SK-N-SH (cell line): ENCODE results near the gene WDR64. TPM values are rescaled to one million over a fixed set of nuclear protein-coding genes. Genes with fewer than 3 reads are reported as not detected.

Source experiments
- CTCF ChIA-PET: fragments of 300-600, 350-600 bp; formaldehyde crosslinking; extraction: SDS; loops from one replicate; lab custom pipeline; 2021; lab: Yijun Ruan, JAX
- POLR2A ChIA-PET: fragments of 350-600 bp; sonication (Branson Sonifier 250); formaldehyde crosslinking; extraction: SDS; loops from one replicate; lab custom pipeline; 2020; ENCODE audit warnings: antibody characterized with exemption, inconsistent platforms; lab: Yijun Ruan, JAX
- DNase-seq: peaks from one replicate; pipeline ENCODE4 v3.0.0; 2012
- H2AFZ ChIP-seq: fragments of 200-600 bp; sonication (generic); 2 replicates; pipeline ENCODE4 v1.8.1; 2016; ENCODE audit warnings: antibody characterized with exemption, mild to moderate bottlenecking, low read depth
- H3F3A ChIP-seq: fragments of 200-600 bp; sonication (generic); replicated peaks from 2 replicates; pipeline ENCODE3; 2016; ENCODE audit warnings: antibody characterized with exemption, mild to moderate bottlenecking; ENCODE audit not compliant: insufficient read depth
- H3K27ac ChIP-seq, 2 experiments: fragments of 200-500 bp in 1 of 2; fragments of 200-600 bp in 1 of 2; sonication (Bioruptor generic) in 1 of 2; sonication (generic), shearing (Covaris generic) in 1 of 2; 2 replicates each; pipeline versions ENCODE4 v1.5.1 to v1.6.1; 2014 to 2016; ENCODE audit warnings: low read depth in 2 of 2, inconsistent platforms in 1 of 2, low read length in 1 of 2, mild to moderate bottlenecking in 1 of 2, mixed read lengths in 1 of 2
- H3K27me3 ChIP-seq: fragments of 200-600 bp; sonication (generic), shearing (Covaris generic); 2 replicates; pipeline ENCODE4 v1.6.1; 2016; ENCODE audit warnings: mixed run types; ENCODE audit not compliant: insufficient read depth
- H3K36me3 ChIP-seq, 2 experiments: fragments of 200-500 bp in 1 of 2; fragments of 200-600 bp in 1 of 2; sonication (Bioruptor generic) in 1 of 2; sonication (generic) in 1 of 2; replicated peaks in 1 of 2; 2 replicates each; pipeline versions ENCODE3 to v1.5.1; 2014 to 2016; ENCODE audit warnings: low read length in 1 of 2, mild to moderate bottlenecking in 1 of 2; ENCODE audit not compliant: insufficient read depth in 2 of 2, control insufficient read depth in 1 of 2
- H3K4me1 ChIP-seq, 2 experiments: fragments of 200-500 bp in 1 of 2; fragments of 200-600 bp in 1 of 2; sonication (Bioruptor generic) in 1 of 2; sonication (generic), shearing (Covaris generic) in 1 of 2; 2 replicates each; pipeline versions ENCODE4 v1.5.1 to v1.6.1; 2014 to 2016; ENCODE audit warnings: low read depth in 1 of 2, low read length in 1 of 2, mixed run types in 1 of 2; ENCODE audit not compliant: insufficient read depth in 2 of 2, control insufficient read depth in 1 of 2
- H3K4me2 ChIP-seq: fragments of 200-600 bp; sonication (generic), shearing (Covaris generic); 2 replicates; pipeline ENCODE4 v1.6.1; 2017; ENCODE audit warnings: mixed run types
- H3K4me3 ChIP-seq, 2 experiments: fragments of 200-500 bp in 1 of 2; fragments of 200-600 bp in 1 of 2; sonication (Bioruptor generic) in 1 of 2; sonication (generic), shearing (Covaris generic) in 1 of 2; 2 replicates each; pipeline versions ENCODE4 v1.5.1 to v1.8.1; 2014 to 2016; ENCODE audit warnings: low read depth in 2 of 2, inconsistent platforms in 1 of 2, low read length in 1 of 2, mild to moderate bottlenecking in 1 of 2, mixed read lengths in 1 of 2, moderate library complexity in 1 of 2
- H3K79me2 ChIP-seq: fragments of 200-600 bp; sonication (generic); 2 replicates; pipeline ENCODE4 v1.8.1; 2017; ENCODE audit warnings: mild to moderate bottlenecking; ENCODE audit not compliant: insufficient read depth
- H3K9ac ChIP-seq: fragments of 200-600 bp; sonication (generic); 2 replicates; pipeline ENCODE4 v1.6.1; 2017; ENCODE audit warnings: mixed run types
- H3K9me2 ChIP-seq: fragments of 200-600 bp; sonication (generic); 2 replicates; pipeline ENCODE4 v1.6.1; 2017; ENCODE audit warnings: mixed run types
- H3K9me3 ChIP-seq: fragments of 200-600 bp; sonication (generic); 2 replicates; pipeline ENCODE4 v1.6.1; 2017; ENCODE audit warnings: mixed run types, mild to moderate bottlenecking, moderate library complexity
- H4K20me1 ChIP-seq: fragments of 200-600 bp; sonication (generic); 2 replicates; pipeline ENCODE4 v1.6.1; 2017; ENCODE audit warnings: mild to moderate bottlenecking, mixed run types; ENCODE audit not compliant: insufficient read depth
- ELF1 ChIP-seq: IDR thresholded peaks from 2 replicates; pipeline ENCODE4 v1.4.0; 2012
- JUND ChIP-seq: IDR thresholded peaks from 2 replicates; pipeline ENCODE4 v1.4.0; 2012
- MXI1 ChIP-seq: IDR thresholded peaks from 2 replicates; pipeline ENCODE4 v1.6.1; 2012; ENCODE audit warnings: mild to moderate bottlenecking, low read depth, low read length, improper control_type of control experiment
- NFIC ChIP-seq: IDR thresholded peaks from 2 replicates; pipeline ENCODE4 v1.4.0; 2012; ENCODE audit warnings: borderline replicate concordance
- RFX5 ChIP-seq: IDR thresholded peaks from 2 replicates; pipeline ENCODE4 v1.6.1; 2012; ENCODE audit warnings: mild to moderate bottlenecking, improper control_type of control experiment, low read length
- SMC3 ChIP-seq: IDR thresholded peaks from 2 replicates; pipeline ENCODE4 v1.6.1; 2012; ENCODE audit warnings: low read depth, low read length, improper control_type of control experiment
- YY1 ChIP-seq: IDR thresholded peaks from 2 replicates; pipeline ENCODE4 v1.4.0; 2012; ENCODE audit warnings: low read depth, mild to moderate bottlenecking
- WGBS: methylation state at CpG from one replicate; pipeline ENCODE4 v1.1.6; 2017; ENCODE audit warnings: low lambda C conversion rate; 5-methylcytosine and 5-hydroxymethylcytosine counted together
- polyA plus RNA-seq, 3 experiments: library from polyadenylated mRNA; depleted of rRNA; stranded (reverse); fragments of >200 nt; gene quantifications; 2 replicates each; pipeline ENCODE4 v1.2.3, GENCODE V29; 2012
- TF ChIP-seq, protein P1 (sequence below): IDR thresholded peaks from 2 replicates; pipeline ENCODE4 v1.4.0; 2012; ENCODE audit warnings: low read depth
- TF ChIP-seq, protein P2 (sequence below): fragments of 200-600 bp; sonication (generic); IDR thresholded peaks from 2 replicates; pipeline ENCODE4 v1.6.1; 2017; ENCODE audit warnings: antibody characterized with exemption, mild to moderate bottlenecking, moderate library complexity

WDR64 gene
- polyA plus RNA-seq, 1 of the 3 experiments (the other 2 are of a cell fraction) = not detected

DNA sequence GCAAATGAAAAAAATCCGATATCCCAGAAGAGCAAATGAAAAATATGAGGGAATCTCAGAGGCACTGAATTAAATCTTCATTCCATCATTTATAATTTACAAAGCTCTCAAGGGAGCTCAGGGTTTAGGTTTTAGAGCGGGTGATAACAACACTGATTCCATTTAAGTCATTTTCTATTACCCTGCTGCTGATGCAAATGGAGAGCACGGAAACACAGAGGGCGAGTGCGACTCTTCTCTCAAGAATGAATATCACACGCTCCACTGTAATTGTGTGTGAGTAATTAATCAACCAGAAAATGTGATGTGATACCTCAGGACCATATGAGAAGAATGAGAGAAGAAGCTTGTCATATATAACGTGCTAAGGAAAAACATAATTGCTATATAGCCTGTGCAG is 34.7 kb upstream of the WDR64 start (continued):
- no peak for TF ChIP-seq SMC3
- TF ChIP-seq YY1 = no peak
- no peak for TF ChIP-seq NFIC
- no peak for TF ChIP-seq MXI1
- no peak for TF ChIP-seq JUND

DNA sequence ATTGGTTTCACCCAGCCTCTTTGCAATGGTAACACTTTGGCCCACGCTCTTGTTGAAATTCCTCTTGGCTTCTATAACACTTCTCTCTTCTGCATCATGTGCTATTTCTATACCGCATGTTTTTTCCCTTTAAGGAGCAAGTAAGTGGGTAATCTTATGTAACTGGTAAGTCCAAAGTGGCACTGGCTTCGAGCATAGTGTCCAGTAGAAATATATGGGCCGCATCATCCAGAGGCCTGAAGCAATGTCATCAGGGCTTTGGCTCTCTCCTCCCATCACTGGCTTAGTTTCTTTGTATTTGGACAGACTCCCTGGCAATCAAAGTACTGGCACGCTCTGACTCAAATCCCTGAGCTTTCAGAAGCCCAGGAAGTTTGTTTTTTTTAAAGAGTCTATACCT is 29.4 kb upstream of the WDR64 start:
- ChIA-PET CTCF (interaction anchor here (1.1 to 3.1 kb wide), 2 partner anchors 12 to 212 kb away, joined by 5 to 12 read pairs; no protein-coding TSS in a partner anchor), POLR2A (no interaction called here)
- H2AFZ ChIP-seq = no peak overlapping the region
- H3F3A ChIP-seq = peaks cover 1% of the 10 kb centered on the region
- no peak overlapping the region for H3K4me2 ChIP-seq
- H3K36me3 ChIP-seq = peaks cover 0 to 2% of the 10 kb centered on the region in 2 experiments
- no peaks in the 10 kb centered on the region for H3K79me2 ChIP-seq
- H3K4me3 ChIP-seq = no peak overlapping the region
- no peaks in the 10 kb centered on the region for H3K27me3 ChIP-seq
- H4K20me1 ChIP-seq = no peaks in the 10 kb centered on the region
- no peaks in the 10 kb centered on the region for H3K9me3 ChIP-seq
- no peak overlapping the region for H3K27ac ChIP-seq
- no peak for DNase-seq
- H3K9me2 ChIP-seq = no peaks in the 10 kb centered on the region
- no peak overlapping the region for H3K9ac ChIP-seq
- H3K4me1 ChIP-seq = no peaks in the 10 kb centered on the region; a peak in 1 of 4 replicates
- TF ChIP-seq RFX5 (no peak), ELF1 (no peak)
- 93% methylated on average over 5 of the region's 5 CpGs for WGBS

DNA sequence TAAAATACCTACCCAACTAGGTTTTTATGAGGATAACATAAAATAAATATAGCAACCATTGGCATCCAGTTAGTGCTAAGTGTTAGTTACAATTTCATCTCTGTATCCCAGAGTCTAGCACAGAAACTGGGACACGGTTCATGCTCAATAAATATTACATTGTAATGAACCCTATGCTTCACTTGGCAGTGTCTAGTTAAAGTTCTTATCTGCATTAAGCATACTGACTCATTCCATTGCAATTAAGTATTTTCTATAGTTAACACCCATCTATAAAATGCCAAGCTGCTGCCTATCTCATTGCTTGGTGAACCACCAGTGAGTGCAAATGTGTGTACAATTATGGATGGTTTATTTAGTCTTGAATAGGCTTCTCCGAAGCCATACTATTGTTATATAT is 27.1 kb upstream of the WDR64 start:
- H3K4me3 ChIP-seq = no peak overlapping the region
- DNase-seq = no peak
- H3K9me3 ChIP-seq = no peaks in the 10 kb centered on the region
- no peak overlapping the region for H3K27ac ChIP-seq
- POLR2A ChIA-PET = no interaction called here
- H3K4me2 ChIP-seq = no peak overlapping the region
- TF ChIP-seq, protein P1, sequence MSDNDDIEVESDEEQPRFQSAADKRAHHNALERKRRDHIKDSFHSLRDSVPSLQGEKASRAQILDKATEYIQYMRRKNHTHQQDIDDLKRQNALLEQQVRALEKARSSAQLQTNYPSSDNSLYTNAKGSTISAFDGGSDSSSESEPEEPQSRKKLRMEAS = no peak
- TF ChIP-seq SMC3 = no peak
- TF ChIP-seq, protein P2, sequence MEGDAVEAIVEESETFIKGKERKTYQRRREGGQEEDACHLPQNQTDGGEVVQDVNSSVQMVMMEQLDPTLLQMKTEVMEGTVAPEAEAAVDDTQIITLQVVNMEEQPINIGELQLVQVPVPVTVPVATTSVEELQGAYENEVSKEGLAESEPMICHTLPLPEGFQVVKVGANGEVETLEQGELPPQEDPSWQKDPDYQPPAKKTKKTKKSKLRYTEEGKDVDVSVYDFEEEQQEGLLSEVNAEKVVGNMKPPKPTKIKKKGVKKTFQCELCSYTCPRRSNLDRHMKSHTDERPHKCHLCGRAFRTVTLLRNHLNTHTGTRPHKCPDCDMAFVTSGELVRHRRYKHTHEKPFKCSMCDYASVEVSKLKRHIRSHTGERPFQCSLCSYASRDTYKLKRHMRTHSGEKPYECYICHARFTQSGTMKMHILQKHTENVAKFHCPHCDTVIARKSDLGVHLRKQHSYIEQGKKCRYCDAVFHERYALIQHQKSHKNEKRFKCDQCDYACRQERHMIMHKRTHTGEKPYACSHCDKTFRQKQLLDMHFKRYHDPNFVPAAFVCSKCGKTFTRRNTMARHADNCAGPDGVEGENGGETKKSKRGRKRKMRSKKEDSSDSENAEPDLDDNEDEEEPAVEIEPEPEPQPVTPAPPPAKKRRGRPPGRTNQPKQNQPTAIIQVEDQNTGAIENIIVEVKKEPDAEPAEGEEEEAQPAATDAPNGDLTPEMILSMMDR = no peak
- no peak for TF ChIP-seq JUND
- peaks cover 0 to 6% of the 10 kb centered on the region in 2 experiments for H3K36me3 ChIP-seq
- no peaks in the 10 kb centered on the region for H3K27me3 ChIP-seq
- no peak overlapping the region for H2AFZ ChIP-seq
- WGBS = 92% methylated on average over 2 of the region's 2 CpGs
- H3K4me1 ChIP-seq = no peaks in the 10 kb centered on the region; a peak in 1 of 4 replicates
- CTCF ChIA-PET = interaction anchor here (4.2 kb wide), 1 partner anchor 14 kb away, joined by 41 read pairs; no protein-coding TSS in a partner anchor
- no peak overlapping the region for H3K9ac ChIP-seq
- H3K9me2 ChIP-seq = no peaks in the 10 kb centered on the region
- no peaks in the 10 kb centered on the region for H4K20me1 ChIP-seq
- no peaks in the 10 kb centered on the region for H3K79me2 ChIP-seq
- peaks cover 12% of the 10 kb centered on the region for H3F3A ChIP-seq
